GM19099 (cell line): ENCODE data around the gene SORCS3.

Experiments
- POLR2A ChIP-seq: IDR thresholded peaks from 3 replicates; pipeline ENCODE4 v1.6.1; 2011; ENCODE audit warnings: low read depth; ENCODE audit not compliant: insufficient read length; ENCODE audit errors: extremely low read depth

SORCS3 gene

GRCh38 chr10:105149371-105149891 lies 508.3 kb downstream of the SORCS3 start:
- TF ChIP-seq POLR2A = no peak

- TF ChIP-seq POLR2A = no peak
Observed at GRCh38 chr10:105150259-105150880, 509.3 kb downstream of the SORCS3 start.

GRCh38 chr10:105154736-105155135 lies 513.6 kb downstream of the SORCS3 start:
- TF ChIP-seq POLR2A = no peak

- TF ChIP-seq POLR2A = no peak
Observed at GRCh38 chr10:105159268-105159667, 518.2 kb downstream of the SORCS3 start.

- TF ChIP-seq POLR2A = no peak
Observed at GRCh38 chr10:105161149-105161548, 520.1 kb downstream of the SORCS3 start.

- TF ChIP-seq POLR2A = no peak
Observed at GRCh38 chr10:105161767-105162166, 520.7 kb downstream of the SORCS3 start.

- no peak for TF ChIP-seq POLR2A
Observed at GRCh38 chr10:105170521-105170920, 529.4 kb downstream of the SORCS3 start.

GRCh38 chr10:105171945-105172344 lies 530.9 kb downstream of the SORCS3 start:
- no peak for TF ChIP-seq POLR2A

- no peak for TF ChIP-seq POLR2A
Observed at GRCh38 chr10:105181626-105182025, 540.5 kb downstream of the SORCS3 start.

- TF ChIP-seq POLR2A = no peak
Observed at GRCh38 chr10:105183536-105183935, 542.4 kb downstream of the SORCS3 start.

- no peak for TF ChIP-seq POLR2A
Observed at GRCh38 chr10:105185161-105185560, 544.1 kb downstream of the SORCS3 start.

- no peak for TF ChIP-seq POLR2A
Observed at GRCh38 chr10:105187243-105187642, 546.2 kb downstream of the SORCS3 start.

GRCh38 chr10:105188737-105189462 lies 547.8 kb downstream of the SORCS3 start:
- no peak for TF ChIP-seq POLR2A

- TF ChIP-seq POLR2A = no peak
Observed at GRCh38 chr10:105189463-105189800, 548.3 kb downstream of the SORCS3 start.

GRCh38 chr10:105192146-105192545 lies 551.1 kb downstream of the SORCS3 start:
- TF ChIP-seq POLR2A = no peak

- TF ChIP-seq POLR2A = no peak
Observed at GRCh38 chr10:105192861-105193260, 551.8 kb downstream of the SORCS3 start.
